HL-60/S4 (cell line): ENCODE results near the gene NAV2.

Source experiments
- in situ Hi-C: fragments of 300-500 bp; cut with MboI; formaldehyde crosslinking; loops from 2 replicates; pipeline ENCODE4 v1.14.3; 2022; ENCODE audit warnings: low sequenced_read_pairs

The NAV2 gene

DNA sequence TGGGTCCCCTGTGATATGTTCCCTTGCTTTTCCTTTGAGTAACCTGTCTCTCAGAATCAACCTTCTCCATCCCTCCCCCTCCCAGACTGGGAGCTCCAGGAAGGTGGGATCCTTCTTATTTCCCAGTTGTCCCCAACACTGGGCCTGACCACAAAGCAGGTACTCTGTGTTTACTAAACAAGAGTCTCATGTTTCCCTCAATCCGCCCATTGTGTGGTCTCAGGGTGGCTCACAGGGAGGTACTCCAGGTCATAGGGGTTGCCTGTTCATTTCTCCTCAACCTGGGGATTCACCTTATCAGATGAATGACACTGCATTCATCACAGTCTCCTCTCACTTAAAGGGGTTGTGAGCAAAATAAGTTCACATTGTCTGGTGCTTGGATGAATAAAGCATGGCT is 26.4 kb upstream of the NAV2 start:
- in situ Hi-C loops, result no loop called here

DNA sequence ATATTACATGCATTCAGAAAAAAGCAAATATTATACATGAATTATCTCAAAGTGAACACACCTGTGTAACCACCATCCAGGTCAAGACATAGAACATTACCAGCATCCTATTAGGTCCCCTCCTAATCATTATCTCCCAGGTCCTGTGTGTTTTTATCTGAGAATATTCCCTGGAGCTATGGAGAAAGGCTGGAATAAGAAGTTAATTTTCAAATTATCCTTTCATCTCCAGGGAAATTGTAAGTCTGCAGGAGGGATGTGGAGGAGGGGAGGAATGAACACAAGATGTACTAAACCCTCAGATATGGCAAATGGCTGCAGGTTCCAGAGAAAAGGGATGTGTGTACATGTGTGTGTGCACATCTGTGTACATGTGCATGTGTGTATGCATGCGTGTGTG is 25.2 kb upstream of the NAV2 start:
- in situ Hi-C loops, result no loop called here

DNA sequence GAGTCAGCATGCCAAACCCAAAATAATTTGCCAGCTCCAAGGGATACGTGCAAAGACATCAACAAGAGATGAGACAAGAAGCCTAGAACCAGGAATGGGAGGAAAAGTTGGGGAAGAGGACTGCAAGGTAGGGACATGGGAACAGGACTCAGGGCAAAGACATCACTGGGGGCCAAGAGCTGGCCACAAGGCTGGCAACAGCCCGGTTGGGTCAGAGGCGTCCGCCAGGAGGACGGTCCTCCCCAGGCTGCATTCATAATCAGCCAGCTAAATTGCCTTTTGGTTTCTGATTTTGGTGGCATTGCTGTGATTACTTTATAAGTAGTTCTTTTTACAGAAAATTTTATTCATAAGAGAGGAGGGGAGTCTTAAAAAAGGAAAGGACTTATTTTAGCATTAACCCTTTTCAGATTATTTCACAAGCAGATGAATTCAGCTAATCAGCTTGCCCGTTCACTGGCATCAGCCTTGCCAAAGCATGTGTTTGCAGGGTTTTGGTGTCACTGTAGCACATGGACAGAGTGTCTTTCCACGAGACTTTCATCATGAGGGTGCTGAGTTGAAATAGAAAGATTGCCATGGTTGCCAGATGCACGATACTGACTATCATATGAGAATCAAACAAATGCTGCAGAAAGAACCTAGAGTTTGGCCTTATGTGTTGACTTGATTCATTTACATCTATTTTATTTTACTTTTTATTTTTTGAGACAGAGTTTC is 23.2 kb upstream of the NAV2 start:
- in situ Hi-C loops, result no loop called here

DNA sequence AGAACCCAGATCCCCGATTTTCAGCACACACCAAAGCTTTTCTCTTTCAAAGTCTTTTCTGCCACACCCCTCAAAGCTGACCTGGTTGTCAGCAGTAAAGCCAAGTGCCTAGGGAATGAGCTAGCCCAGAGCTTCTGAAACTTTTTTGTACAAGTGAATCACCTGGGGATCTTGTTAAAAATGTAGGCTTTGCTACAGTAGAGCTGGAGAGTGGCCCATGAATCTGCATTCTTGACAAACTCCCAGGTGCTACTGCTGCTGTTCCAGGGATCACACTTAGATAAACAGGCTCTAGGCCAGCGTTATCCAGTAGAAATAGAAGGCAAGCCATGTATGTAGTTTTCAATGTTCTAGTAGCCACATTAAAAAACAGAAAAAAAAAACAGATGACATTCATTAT is 21.8 kb upstream of the NAV2 start:
- in situ Hi-C loops, result no loop called here

DNA sequence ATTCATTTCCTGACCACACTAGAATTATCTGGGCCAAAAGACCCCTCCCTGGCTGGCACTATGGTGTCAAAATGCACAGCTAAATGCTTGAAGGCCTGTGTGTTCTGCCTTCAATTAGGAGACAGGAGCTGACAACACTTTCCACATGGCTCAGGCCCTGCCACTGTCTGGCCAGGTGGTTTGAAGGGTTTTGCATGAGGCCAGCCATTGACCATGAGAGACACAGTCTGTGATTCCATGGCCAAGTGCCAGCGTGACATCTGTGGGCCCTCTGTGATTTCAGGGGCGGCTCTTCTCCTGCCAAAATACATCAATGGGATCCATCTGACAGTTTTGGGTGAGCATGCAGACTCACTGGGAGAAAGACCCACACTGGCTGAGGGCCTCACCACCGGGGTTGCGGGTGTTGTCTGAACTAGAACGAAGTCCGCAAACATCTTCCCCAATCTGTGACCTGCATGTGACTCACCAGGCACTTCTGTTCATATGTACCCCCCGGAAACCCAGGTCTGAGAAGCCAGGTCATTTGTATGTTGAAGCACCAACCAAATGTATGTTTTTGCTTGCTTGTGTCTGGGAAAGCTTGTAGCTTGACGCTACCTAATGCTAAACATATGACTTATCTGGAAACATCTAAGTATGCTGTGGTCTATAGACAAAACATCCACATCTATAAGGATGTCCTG is 20.7 kb upstream of the NAV2 start:
- in situ Hi-C loops, result no loop called here

DNA sequence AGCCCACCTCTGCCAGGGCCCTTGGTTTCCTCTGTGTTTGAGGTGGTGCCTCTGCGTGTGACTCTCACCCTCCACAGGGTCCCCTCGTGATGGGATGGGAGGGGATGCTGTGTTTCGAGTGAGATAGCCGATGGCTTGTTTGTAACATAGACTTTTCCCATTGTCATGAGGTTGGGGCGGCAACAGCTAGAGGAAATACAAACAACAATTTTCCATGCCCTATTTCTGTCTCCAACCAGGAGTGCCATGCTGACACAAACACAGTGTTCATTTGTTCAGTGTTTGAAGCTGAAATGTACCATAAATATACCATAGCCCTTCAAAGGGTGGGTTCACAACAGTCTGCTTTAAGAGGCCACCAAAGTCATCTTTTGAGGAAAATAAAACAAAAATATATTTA is 19.5 kb upstream of the NAV2 start:
- in situ Hi-C loops, result no loop called here

DNA sequence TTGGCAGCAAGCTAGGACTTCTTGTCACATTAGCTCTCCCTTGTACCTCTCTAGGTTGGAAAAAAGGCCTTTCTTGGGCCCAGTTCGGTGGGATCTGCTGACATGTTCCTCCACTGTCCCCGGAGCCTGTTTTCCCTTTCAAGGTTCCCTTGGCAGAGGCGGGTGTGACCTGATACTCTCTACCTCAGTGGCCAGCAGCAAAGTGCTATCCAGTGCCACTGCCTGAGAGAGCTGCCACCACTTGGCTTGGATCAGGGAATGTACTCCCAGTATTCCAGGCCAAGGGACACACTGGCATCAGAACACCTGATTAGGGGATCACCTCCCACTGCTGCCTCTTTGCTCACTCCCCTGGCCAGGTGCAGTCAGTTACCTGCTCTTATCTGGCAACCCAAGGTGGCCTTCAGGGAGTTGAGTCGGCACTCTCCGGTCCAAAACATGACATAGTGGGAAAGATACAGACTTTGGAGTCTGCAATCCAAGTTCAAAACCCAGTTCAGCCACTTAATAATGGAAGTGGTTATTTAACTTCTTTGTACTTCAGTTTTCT is 17.8 kb upstream of the NAV2 start:
- in situ Hi-C loops, result no loop called here

DNA sequence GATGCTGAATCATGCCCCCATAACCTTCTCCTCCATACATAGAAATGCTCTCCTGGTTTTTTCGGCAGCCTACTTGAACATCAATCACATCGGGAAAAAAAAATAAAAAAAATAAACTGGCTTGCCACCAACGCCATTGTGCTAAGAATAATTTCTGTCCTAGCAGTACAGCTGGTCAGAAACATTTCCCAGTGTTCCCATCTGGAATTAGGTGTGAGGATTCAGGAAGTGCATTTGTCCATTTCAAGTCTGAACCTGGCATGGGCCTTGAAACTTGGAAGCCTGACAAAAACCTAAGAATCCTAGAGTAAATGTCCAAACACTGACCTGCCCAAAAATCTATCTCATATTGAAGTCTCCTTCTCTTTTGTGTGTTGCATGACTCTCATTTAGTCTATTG is 16.6 kb upstream of the NAV2 start:
- in situ Hi-C loops, result no loop called here

DNA sequence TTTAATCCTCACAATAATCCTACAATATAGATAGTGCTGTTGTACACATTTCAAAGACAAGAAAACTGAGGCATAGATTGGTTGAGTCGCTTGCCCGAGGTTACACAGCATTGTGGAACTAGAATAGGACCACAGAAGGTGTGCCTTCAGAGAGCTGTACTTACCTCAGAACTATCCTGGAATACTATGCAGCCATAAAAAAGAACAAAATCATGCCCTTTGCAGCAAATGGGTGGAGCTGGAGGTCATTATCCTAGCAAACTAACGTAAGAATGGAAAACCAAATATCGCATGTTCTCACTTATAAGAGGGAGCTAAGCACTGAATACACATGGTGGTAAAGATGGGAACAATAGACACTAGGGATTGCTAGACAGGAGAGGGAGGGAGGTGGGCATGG is 15.7 kb upstream of the NAV2 start:
- in situ Hi-C loops, result no loop called here

DNA sequence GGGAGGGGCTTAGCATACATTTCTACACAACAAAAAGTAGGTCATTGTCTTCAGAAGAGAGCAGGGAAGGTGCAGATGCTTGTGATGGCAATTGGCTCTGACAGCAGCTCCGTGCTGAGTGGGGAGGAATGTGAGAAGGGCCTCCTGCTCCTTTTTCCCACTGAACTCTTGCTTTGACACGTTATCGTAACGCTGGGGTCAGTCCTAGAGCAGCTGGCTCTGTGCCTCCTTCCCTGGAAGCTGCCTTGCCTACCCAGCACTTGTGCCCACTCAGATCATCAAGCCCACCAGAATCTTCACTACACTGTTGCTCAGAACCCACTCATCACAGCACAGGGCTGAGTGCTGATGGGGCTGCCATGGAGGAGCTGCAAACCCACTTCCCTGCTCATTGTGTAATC is 14.9 kb upstream of the NAV2 start:
- in situ Hi-C loops, result no loop called here

DNA sequence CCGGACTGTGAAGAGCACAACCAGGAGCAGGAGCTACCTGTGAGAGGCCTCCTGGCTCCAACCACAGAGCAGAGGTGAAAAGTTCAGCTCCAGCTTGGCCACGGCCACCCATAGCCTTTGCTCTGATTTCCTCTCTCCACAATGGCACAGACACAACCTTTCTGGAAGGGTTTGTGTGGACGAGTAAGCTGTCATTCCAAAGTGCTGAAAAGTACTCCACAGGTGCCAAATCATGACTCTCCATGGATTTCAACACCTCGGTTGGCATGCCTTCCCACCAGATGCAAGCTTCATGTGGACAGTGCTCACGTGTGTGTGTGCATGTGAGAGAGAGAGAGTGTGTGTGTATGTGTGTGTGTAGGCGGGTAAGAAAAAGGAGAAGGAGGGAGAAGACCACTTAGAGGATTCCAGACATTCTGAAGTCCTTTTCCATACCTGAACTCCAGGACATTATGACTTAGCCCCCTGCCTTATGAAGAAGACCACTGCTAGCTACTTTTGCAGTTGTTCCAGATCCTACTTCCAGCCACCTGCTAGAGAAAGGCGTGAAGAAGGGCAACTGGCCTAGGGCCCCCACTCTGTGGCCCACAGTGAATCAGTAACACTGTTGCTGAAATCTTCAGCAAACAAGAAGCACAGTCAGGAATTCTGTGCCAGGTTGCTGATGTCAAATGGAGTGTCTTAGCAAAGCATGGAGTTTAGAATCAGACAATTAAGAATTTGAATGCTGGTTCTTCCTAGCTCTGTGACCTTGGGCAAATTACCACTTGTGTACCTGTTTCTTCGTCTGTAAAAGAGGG is 13.9 kb upstream of the NAV2 start:
- in situ Hi-C loops, result no loop called here

DNA sequence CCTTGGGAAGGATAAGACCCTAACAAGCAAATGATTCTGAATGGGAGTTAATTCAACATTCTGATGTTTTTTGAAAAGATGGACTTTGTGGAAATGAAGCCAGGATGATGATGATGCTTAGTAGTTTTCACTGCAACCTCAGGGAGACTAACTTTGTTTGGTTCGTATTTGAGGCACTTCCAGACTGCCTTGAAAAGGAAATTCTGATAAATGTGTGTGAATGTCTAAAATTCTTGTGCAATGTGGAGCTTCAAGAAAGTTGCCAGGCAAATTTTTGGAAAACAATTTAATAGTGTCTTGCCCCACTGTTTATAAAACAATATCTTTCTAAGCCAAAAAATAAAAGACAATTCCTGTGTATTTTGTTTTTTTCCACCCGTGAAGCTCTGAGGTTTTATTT is 11.2 kb upstream of the NAV2 start:
- in situ Hi-C loops, result no loop called here

DNA sequence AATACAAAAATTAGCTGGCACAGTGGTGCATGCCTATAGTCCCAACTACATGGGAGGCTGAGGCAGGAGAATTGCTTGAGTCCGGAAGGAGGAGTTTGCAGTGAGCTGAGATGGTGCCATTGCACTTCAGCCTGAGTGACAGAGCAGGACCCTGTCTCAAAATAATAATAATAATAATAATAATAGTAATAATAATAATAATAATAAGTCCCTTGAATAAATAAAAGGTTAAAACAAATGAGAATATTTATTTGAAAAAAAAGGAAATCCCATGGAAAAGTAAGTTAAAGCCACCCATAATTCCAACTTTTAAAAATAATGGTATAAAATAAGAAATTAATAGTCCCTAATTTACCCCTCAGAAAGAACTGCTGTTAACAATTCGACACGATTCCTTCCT is 10.0 kb upstream of the NAV2 start:
- in situ Hi-C loops, result no loop called here

DNA sequence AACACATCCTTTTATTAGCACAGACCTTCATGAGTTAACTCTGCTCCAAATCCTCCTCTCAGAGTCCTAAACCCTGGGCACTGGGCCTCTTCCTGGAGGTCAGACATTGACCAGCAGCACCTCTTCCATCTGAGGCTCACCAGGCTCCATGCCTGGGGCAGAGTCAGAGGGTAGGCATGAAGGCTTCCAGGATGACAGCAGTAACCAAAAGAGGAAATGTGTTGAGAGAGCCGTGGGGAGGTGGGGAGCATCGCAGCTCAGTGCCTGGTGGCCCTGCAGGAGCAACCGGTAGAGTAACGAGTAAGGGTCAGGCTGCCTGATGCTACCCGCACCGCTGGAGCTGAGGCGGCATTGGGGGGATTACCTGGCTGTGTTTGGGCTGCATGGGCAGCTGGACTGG is 9.4 kb upstream of the NAV2 start:
- in situ Hi-C loops, result no loop called here

DNA sequence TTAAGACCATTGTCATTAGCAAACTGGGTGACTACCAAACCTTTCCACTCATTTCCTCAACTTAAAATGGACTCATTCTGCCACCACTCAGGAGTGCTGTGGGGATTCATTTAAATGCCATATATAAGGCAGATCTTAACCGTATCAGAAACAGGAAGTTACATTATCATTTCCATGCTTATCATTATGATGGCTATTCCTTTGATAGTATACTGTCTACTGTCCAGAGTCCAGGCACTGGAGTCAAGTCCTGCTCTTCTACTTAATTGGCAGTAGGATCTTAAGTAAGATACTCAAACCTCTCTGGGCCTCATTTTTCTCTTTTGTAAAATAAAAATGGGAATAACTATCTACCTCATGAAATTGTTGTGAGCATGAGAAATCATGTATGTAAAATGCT is 8.4 kb upstream of the NAV2 start:
- in situ Hi-C loops, result no loop called here

DNA sequence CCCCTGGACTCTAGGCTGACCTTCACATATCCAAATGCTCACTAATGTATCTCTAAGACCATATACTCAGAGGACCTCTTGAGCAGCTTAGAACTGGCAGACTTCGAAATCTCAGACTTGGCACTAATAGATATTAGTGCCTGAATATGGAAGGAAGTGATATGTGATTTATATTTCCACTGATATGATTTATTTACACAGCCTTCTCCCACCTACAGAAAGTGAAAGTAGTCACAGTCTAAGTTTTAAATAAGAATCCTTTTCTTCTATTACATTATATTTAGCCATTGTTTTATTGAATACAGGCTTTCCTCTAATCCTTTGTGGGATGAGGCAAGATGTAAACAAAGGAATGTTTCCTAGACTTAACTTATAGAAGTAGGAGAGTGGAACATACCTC is 6.7 kb upstream of the NAV2 start:
- in situ Hi-C loops, result no loop called here

DNA sequence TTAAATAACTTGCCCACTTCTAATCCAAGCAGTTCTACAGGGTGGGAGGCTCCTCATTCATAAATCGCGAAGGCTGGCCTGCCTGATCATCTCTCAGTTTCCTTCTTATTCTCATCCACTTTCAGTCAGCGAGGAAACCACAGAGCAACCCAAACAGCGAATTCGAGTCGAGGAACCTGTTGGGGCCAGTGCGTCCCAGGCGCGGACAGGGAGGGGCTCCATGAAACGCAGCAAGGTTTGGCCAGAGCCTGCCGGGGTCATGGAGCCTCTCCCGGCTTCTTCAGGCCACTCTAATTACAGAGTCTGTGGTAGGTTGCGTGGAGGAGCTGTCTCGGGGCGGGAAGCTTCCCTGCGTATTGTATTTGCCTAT is 741 bp upstream of the NAV2 start:
- in situ Hi-C loops, result no loop called here

DNA sequence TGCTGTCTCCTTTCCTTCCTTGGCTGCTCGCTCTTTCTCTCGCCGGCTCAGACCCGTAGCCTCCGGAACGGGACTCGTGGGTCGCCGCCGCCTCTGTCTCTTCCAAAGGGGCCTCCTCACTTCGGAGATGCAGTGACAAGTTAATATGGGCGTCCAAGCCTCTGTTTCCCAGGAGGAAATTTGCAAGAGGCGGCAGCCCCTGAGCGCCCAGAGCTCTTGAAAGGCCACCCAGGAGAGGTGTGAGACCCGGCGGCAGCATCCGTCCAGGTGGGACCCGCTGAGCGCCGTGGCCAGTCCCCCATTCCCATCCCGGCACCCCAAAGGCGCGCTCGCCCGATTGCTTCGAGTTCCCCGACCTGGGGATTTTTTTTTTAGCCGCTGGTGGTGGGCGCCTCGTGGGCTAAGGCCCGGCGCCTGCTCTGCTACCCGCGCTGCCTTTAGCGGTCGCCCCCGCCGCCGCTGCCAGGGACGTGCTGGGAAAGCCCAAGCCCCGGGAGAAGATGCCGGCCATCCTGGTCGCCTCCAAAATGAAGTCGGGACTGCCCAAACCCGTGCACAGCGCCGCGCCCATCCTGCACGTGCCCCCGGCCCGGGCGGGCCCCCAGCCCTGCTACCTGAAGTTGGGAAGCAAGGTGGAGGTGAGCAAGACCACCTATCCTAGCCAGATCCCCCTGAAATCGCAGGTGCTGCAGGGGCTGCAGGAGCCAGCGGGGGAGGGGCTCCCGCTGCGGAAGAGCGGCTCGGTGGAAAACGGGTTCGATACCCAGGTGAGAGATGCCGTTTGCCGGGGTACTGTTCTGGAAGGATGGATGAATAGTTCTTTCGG is 772 bp downstream of the NAV2 start:
- in situ Hi-C loops, result no loop called here

DNA sequence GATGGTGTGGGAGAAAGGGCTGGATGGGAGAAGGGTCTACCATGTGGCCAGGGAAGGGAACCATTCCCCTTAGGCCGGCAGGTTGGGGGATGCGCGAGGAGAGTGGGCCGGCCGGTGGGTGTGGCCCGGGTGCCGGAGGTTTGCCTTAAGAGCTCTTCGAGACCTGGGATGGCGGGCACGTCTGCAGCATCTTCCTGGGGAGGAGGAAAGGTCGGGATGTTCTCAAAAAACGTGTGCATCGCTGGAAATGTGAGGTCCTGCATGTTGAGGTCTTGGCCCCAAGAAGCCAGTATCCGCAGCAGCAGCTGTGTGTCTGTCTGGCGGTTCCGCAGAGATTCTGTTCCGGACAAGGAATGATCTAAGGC is 1.4 kb downstream of the NAV2 start:
- in situ Hi-C loops, result no loop called here

DNA sequence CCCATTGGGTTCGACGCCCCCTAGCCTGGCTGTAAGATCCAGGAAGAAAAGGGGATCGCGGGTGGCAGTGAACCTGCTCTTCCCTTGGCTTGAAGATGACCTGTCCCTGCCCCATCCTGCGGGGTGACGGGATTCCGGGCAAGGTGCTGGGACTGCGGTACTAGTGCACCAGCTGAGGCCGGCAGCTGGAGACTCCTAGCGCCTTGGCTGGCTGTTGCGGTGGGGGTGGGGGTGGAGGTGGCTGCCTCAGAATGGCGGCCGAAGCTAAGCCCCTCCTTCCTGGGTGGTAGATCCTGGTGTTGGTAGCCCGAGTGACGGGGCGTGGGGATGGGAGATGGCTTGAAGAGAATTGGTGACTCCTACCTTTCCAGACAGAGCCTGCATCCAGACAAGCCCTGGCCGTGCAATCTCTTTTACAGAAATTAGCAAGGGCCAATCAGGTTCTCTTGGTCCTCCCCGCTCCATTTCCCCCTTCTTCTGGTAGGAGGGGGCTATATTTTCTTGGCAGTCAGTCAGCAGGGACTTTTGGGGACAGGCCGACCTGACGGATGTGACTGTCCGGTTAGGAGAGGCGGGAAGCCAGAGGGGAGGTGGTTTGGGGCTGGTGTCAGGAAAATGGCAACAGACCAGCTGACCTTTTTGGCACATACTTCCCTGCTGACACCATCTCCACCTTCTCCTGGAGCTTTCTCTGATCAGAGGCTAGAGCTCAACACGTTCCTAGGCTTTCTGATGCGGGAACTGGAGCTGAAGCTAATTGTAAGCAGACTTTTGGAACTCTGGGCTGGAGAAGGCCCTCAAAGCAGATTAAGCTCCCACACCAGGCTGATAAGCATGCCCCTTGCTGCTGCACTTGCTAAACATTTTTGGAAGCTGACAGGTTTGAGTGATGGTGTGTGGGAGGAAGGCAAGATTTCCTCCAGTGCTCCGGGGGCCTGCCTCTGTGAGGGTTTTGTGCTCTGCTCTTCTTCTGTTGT is 2.0 kb downstream of the NAV2 start:
- in situ Hi-C loops, result no loop called here
